Activated T-cell treated with anti-CD3 and anti-CD28 coated beads, Interleukin-2, amount 50 U/mL, for 4 hours (primary cell): ENCODE measurements around the gene GMCL2. TPM values are rescaled to one million over a fixed set of nuclear protein-coding genes. Genes with fewer than 3 reads are reported as not detected.
"Not testable (repeated sequence)": the region's sequence is repeated elsewhere in the genome, so short reads cannot be mapped to it uniquely, and the experiment has no call there.

Experiments used
- ATAC-seq, 2 donors: fragments of 200-7000 bp; cut with Tn5 transposase; one replicate each; pipeline ENCODE4 v1.10.0; 2021
- DNase-seq: peaks from one replicate; pipeline ENCODE4 v3.0.0-alpha.2; 2020
- H3K27me3 Mint-ChIP-seq: one replicate; pipeline ENCODE4 v1.8.0; 2021; ENCODE audit warnings: low read depth, mixed read lengths
- H3K36me3 Mint-ChIP-seq: one replicate; pipeline ENCODE4 v1.8.0; 2022; ENCODE audit warnings: mixed read lengths; ENCODE audit not compliant: insufficient read depth
- H3K4me1 Mint-ChIP-seq: one replicate; pipeline ENCODE4 v1.8.0; 2021; ENCODE audit warnings: low read depth, mixed read lengths
- H3K4me3 Mint-ChIP-seq: one replicate; pipeline ENCODE4 v1.8.0; 2021; ENCODE audit warnings: mild to moderate bottlenecking, moderate library complexity, mixed read lengths
- H3K9me3 Mint-ChIP-seq: one replicate; pipeline ENCODE4 v1.8.0; 2021; ENCODE audit warnings: mixed read lengths
- total RNA-seq, 3 donors: library from RNA; stranded (reverse); gene quantifications; one replicate each; pipeline ENCODE4 v1.2.1, GENCODE V29; 2021

GMCL2 gene
- not detected for total RNA-seq

GRCh38 chr5:178187014-178187413 is at the start of gene GMCL2:
TSS of gene GMCL2 (minus strand) at chr5:178187371. CDS start at chr5:178187299, 72 bp downstream.
- H3K27me3 Mint-ChIP-seq = peaks cover 7% of the 10 kb centered on the region
- ATAC-seq = no peak
- H3K9me3 Mint-ChIP-seq = no peaks in the 10 kb centered on the region
- H3K4me1 Mint-ChIP-seq = peaks cover 6% of the 10 kb centered on the region
- no peak for DNase-seq
- no peaks in the 10 kb centered on the region for H3K36me3 Mint-ChIP-seq
- no peak within 1 kb of the TSS for H3K4me3 Mint-ChIP-seq

GRCh38 chr5:178236679-178237078 is 49.5 kb upstream of the GMCL2 start:
- Mint-ChIP-seq H3K4me1 (peaks cover 41% of the 10 kb centered on the region), H3K27me3 (no peaks in the 10 kb centered on the region), H3K9me3 (no peaks in the 10 kb centered on the region), H3K36me3 (peaks cover 1% of the 10 kb centered on the region), H3K4me3 (no peak overlapping the region)
- ATAC-seq (no peak), DNase-seq (no peak)

- no peak overlapping the region for H3K4me3 Mint-ChIP-seq
- peaks cover 45% of the 10 kb centered on the region for H3K4me1 Mint-ChIP-seq
Observed at GRCh38 chr5:178236126-178236525, 49.0 kb upstream of the GMCL2 start.

GRCh38 chr5:178235588-178235974 is 48.4 kb upstream of the GMCL2 start:
- no peaks in the 10 kb centered on the region for H3K27me3 Mint-ChIP-seq
- ATAC-seq (no peak), DNase-seq (no peak)
- H3K4me3 Mint-ChIP-seq = no peak overlapping the region
- peaks cover 11% of the 10 kb centered on the region for H3K36me3 Mint-ChIP-seq
- H3K9me3 Mint-ChIP-seq = no peaks in the 10 kb centered on the region
- peaks cover 45% of the 10 kb centered on the region for H3K4me1 Mint-ChIP-seq

More at GRCh38 chr5:178236126-178236525, 49.0 kb upstream of the GMCL2 start:
- Mint-ChIP-seq H3K27me3 (no peaks in the 10 kb centered on the region), H3K9me3 (no peaks in the 10 kb centered on the region), H3K36me3 (peaks cover 6% of the 10 kb centered on the region)
- DNase-seq (no peak), ATAC-seq (no peak)

GRCh38 chr5:178234750-178235587 is 47.8 kb upstream of the GMCL2 start:
- DNase-seq (peak; percentile 77), ATAC-seq (no peak)
- Mint-ChIP-seq H3K27me3 (no peaks in the 10 kb centered on the region), H3K36me3 (peaks cover 14% of the 10 kb centered on the region), H3K4me1 (peaks cover 47% of the 10 kb centered on the region), H3K4me3 (no peak overlapping the region), H3K9me3 (no peaks in the 10 kb centered on the region)

GRCh38 chr5:178234121-178234749 is 47.1 kb upstream of the GMCL2 start:
- no peak for ATAC-seq
- Mint-ChIP-seq H3K27me3 (no peaks in the 10 kb centered on the region), H3K4me3 (no peak overlapping the region), H3K36me3 (peaks cover 20% of the 10 kb centered on the region), H3K9me3 (no peaks in the 10 kb centered on the region), H3K4me1 (peaks cover 50% of the 10 kb centered on the region)
- DNase-seq = no peak

GRCh38 chr5:178232920-178233429 is 45.8 kb upstream of the GMCL2 start:
- Mint-ChIP-seq H3K36me3 (peaks cover 27% of the 10 kb centered on the region), H3K27me3 (no peaks in the 10 kb centered on the region), H3K9me3 (no peaks in the 10 kb centered on the region), H3K4me1 (peaks cover 51% of the 10 kb centered on the region), H3K4me3 (peak overlapping the region; percentile 73)
- no peak for ATAC-seq
- no peak for DNase-seq

GRCh38 chr5:178232124-178232919 is 45.2 kb upstream of the GMCL2 start, which contains the start of gene PHYKPL:
TSS of gene PHYKPL (minus strand) at chr5:178232802. CDS start at chr5:178232550, 252 bp downstream.
- H3K4me1 Mint-ChIP-seq = peaks cover 55% of the 10 kb centered on the region
- peak; percentile 73 to 77 for ATAC-seq
- peaks cover 34% of the 10 kb centered on the region for H3K36me3 Mint-ChIP-seq

GRCh38 chr5:178231539-178232123 is 44.5 kb upstream of the GMCL2 start:
- ATAC-seq (no peak), DNase-seq (no peak)
- Mint-ChIP-seq H3K4me1 (peaks cover 57% of the 10 kb centered on the region), H3K4me3 (peak overlapping the region; percentile 91), H3K9me3 (no peaks in the 10 kb centered on the region), H3K36me3 (peaks cover 41% of the 10 kb centered on the region), H3K27me3 (no peaks in the 10 kb centered on the region)

More at GRCh38 chr5:178232124-178232919, 45.2 kb upstream of the GMCL2 start, which contains the start of gene PHYKPL:
- Mint-ChIP-seq H3K4me3 (peak within 1 kb of the TSS; percentile 91), H3K27me3 (no peaks in the 10 kb centered on the region), H3K9me3 (no peaks in the 10 kb centered on the region)
- DNase-seq = peak; percentile 58

- Mint-ChIP-seq H3K9me3 (no peaks in the 10 kb centered on the region), H3K4me1 (peaks cover 54% of the 10 kb centered on the region), H3K4me3 (peak overlapping the region; percentile 91), H3K27me3 (no peaks in the 10 kb centered on the region), H3K36me3 (peaks cover 45% of the 10 kb centered on the region)
- DNase-seq (no peak), ATAC-seq (no peak)
Observed at GRCh38 chr5:178230879-178231538, 43.8 kb upstream of the GMCL2 start.

- Mint-ChIP-seq H3K4me3 (peak overlapping the region; percentile 69), H3K36me3 (peaks cover 53% of the 10 kb centered on the region), H3K9me3 (no peaks in the 10 kb centered on the region), H3K4me1 (peaks cover 51% of the 10 kb centered on the region), H3K27me3 (no peaks in the 10 kb centered on the region)
- DNase-seq = no peak
- no peak for ATAC-seq
Observed at GRCh38 chr5:178229861-178230260, 42.7 kb upstream of the GMCL2 start.

GRCh38 chr5:178229111-178229510 is 41.9 kb upstream of the GMCL2 start:
- H3K27me3 Mint-ChIP-seq, H3K9me3 Mint-ChIP-seq, ATAC-seq, DNase-seq: not testable (repeated sequence)
- peak overlapping the region; percentile 51 for H3K4me3 Mint-ChIP-seq
- peaks cover 48% of the 10 kb centered on the region for H3K4me1 Mint-ChIP-seq
- peaks cover 54% of the 10 kb centered on the region for H3K36me3 Mint-ChIP-seq

- H3K4me3 Mint-ChIP-seq = peak overlapping the region; percentile 48
- no peaks in the 10 kb centered on the region for H3K9me3 Mint-ChIP-seq
- peaks cover 46% of the 10 kb centered on the region for H3K4me1 Mint-ChIP-seq
Observed at GRCh38 chr5:178228609-178229008, 41.4 kb upstream of the GMCL2 start.

More at GRCh38 chr5:178228609-178229008, 41.4 kb upstream of the GMCL2 start:
- ATAC-seq = no peak
- Mint-ChIP-seq H3K36me3 (peaks cover 57% of the 10 kb centered on the region), H3K27me3 (no peaks in the 10 kb centered on the region)
- no peak for DNase-seq
